Stomach (tissue), 9 donors: ENCODE results near the gene RNLS. TPM values are rescaled to one million over a fixed set of nuclear protein-coding genes. Genes with fewer than 3 reads are reported as not detected.

Experiments used
- DNase-seq, 2 donors: peaks; one replicate each; pipeline versions ENCODE4 v3.0.0 to v3.0.0-alpha.2; 2013 to 2019
- H3K27ac ChIP-seq, 5 donors: fragments of 200-600 bp in 4 of 5; sonication (generic) in 4 of 5; one replicate each; pipeline ENCODE4 v1.5.1; 2013 to 2019; ENCODE audit warnings: mild to moderate bottlenecking in 1 of 5, moderate library complexity in 1 of 5
- H3K27me3 ChIP-seq, 3 donors: fragments of 200-600 bp; sonication (generic); one replicate each; pipeline ENCODE4 v1.5.1; 2017 to 2019; ENCODE audit warnings: mixed run types in 1 of 3
- H3K36me3 ChIP-seq, 4 donors: fragments of 200-600 bp; sonication (generic); 1 replicate in 3 of 4; 2 replicates in 1 of 4; pipeline ENCODE4 v1.5.1; 2016 to 2019
- H3K4me1 ChIP-seq, 4 donors: fragments of 200-600 bp; sonication (generic); one replicate each; pipeline ENCODE4 v1.5.1; 2016 to 2019
- H3K4me3 ChIP-seq, 4 donors: fragments of 200-600 bp; sonication (generic) in 3 of 4; one replicate each; pipeline ENCODE4 v1.5.1; 2016 to 2019; ENCODE audit warnings: mild to moderate bottlenecking in 1 of 4
- H3K9me3 ChIP-seq, 4 donors: fragments of 200-600 bp; sonication (generic); one replicate each; pipeline ENCODE4 v1.5.1; 2016 to 2019
- CTCF ChIP-seq, 7 experiments: fragments of 450-650 bp in 4 of 7; fragments of 200-600 bp in 3 of 7; sonication (generic) in 3 of 7; IDR thresholded peaks; one replicate each; pipeline ENCODE4 v1.5.1; 2016 to 2019; ENCODE audit warnings: antibody characterized with exemption in 7 of 7, control low read depth in 2 of 7, mild to moderate bottlenecking in 1 of 7
- EP300 ChIP-seq: sonication (generic); formaldehyde crosslinking; IDR thresholded peaks from one replicate; pipeline ENCODE4 v1.6.1; 2017; ENCODE audit warnings: antibody characterized with exemption
- POLR2A ChIP-seq, 4 donors: fragments of 450-650 bp; IDR thresholded peaks; one replicate each; pipeline ENCODE4 v1.6.1; 2016; ENCODE audit warnings: antibody characterized with exemption in 4 of 4, control low read depth in 2 of 4, mild to moderate bottlenecking in 1 of 4, moderate library complexity in 1 of 4
- POLR2AphosphoS5 ChIP-seq, 3 donors: sonication (generic); formaldehyde crosslinking; IDR thresholded peaks; one replicate each; pipeline ENCODE4 v1.6.1; 2016; ENCODE audit warnings: antibody characterized with exemption in 3 of 3
- WGBS, 5 donors: extraction: QIAGEN DNeasy Blood & Tissue Kit in 3 of 5; methylation state at CpG; one replicate each; pipeline versions ENCODE4 v1.1.5 to v1.1.7; 2013 to 2018; 5-methylcytosine and 5-hydroxymethylcytosine counted together
- intact Hi-C: fragments of 100-400 bp; cut with DNase I; formaldehyde crosslinking; loops from one replicate; pipeline ENCODE4 v1.15.1; 2023; ENCODE audit warnings: low total_unique reads
- polyA plus RNA-seq, 3 donors: library from polyadenylated mRNA; stranded (reverse); fragments of 200-250 nt; gene quantifications; one replicate each; pipeline ENCODE4 v1.2.3, GENCODE V29; 2013
- total RNA-seq, 5 donors: library from RNA; depleted of rRNA; stranded (reverse); fragments of >200 nt; gene quantifications; one replicate each; pipeline versions ENCODE4 v1.1.0 to v1.2.3, GENCODE V29; 2014 to 2016
- donor health status: healthy with polysubstance abuse.
- donor health status: Bipolar disorder and iron deficiency.
- donor health status: healthy.

RNLS gene
- total and polyA plus RNA-seq, 8 donors: 6.7 to 21.5 (median 11.6) TPM; not detected in 2

- Histone ChIP-seq H3K4me1 (peaks cover 0 to 10% (median 0%) of the 10 kb centered on the region in 4 donors), H3K27ac (no peak overlapping the region), H3K4me3 (no peak overlapping the region), H3K27me3 (no peaks in the 10 kb centered on the region), H3K36me3 (no peaks in the 10 kb centered on the region), H3K9me3 (no peaks in the 10 kb centered on the region)
- WGBS, 5 donors: 90 to 94% (median 94%) methylated on average over 3 of the region's 3 CpGs
- TF ChIP-seq POLR2AphosphoS5 (IDR thresholded peaks at IDR 0.05): no peak
- TF ChIP-seq POLR2A (IDR thresholded peaks at IDR 0.05): no peak
- no peak for TF ChIP-seq EP300
- no peak for TF ChIP-seq CTCF (IDR thresholded peaks at IDR 0.05)
- intact Hi-C loops: no loop called here
- DNase-seq: no peak
Measured at GRCh38 chr10:88466786-88467185, 116.3 kb downstream of the RNLS start.

DNA sequence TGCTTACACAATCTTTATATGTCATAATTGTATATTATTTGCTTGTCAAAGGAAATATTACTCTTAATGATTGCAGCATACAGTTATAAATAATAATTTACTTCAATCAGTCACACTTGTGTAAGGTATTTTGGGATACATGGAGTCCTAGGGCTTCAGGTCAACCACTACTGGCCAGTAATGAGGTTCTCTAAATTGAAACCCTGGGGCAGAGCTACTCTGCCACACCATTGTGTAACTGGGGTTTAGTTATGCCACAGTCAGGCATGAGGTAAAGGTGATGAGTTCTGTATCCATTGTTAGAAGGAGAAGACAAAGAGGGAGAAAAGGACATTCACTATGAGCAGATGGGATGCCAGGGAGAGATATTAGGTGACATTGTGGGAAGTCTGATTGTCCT lies 117.4 kb downstream of the RNLS start:
- peaks cover 0 to 10% (median 0%) of the 10 kb centered on the region in 4 donors for H3K4me1 ChIP-seq
- H3K9me3 ChIP-seq: no peaks in the 10 kb centered on the region
- H3K27me3 ChIP-seq: no peaks in the 10 kb centered on the region
- no peak overlapping the region for H3K4me3 ChIP-seq
- no peak for DNase-seq
- no peak for TF ChIP-seq POLR2AphosphoS5 (IDR thresholded peaks at IDR 0.05)
- TF ChIP-seq EP300: no peak
- no peak for TF ChIP-seq POLR2A (IDR thresholded peaks at IDR 0.05)
- TF ChIP-seq CTCF (IDR thresholded peaks at IDR 0.05): no peak
- no peaks in the 10 kb centered on the region for H3K36me3 ChIP-seq
- no peak overlapping the region for H3K27ac ChIP-seq
- intact Hi-C loops: no loop called here

DNA sequence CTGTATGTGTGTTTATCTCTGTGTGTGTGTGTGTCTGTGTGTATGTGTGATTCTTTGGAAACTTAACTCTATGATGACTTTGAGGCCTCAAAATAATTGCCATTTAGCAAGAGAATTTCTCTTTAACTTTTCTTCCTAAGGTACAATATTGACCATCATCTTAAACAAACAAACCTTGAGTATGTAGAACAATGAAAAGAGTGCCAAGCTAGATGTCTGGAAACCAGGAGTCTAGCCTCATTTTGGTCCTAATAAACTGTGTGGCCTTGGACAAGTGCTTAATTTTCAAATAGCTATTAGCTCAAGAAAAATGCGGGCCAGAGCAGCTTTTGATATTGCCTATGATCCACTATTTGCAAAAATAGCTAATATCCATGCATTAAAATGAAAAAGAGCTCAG lies 119.3 kb downstream of the RNLS start:
- TF ChIP-seq POLR2A (IDR thresholded peaks at IDR 0.05) (no peak), CTCF (IDR thresholded peaks at IDR 0.05) (no peak), EP300 (no peak), POLR2AphosphoS5 (IDR thresholded peaks at IDR 0.05) (no peak)
- H3K36me3 ChIP-seq: no peaks in the 10 kb centered on the region
- WGBS, 5 donors: 86 to 98% (median 93%) methylated on average over 1 of the region's 1 CpG
- no peaks in the 10 kb centered on the region for H3K9me3 ChIP-seq
- no peak overlapping the region for H3K27ac ChIP-seq
- H3K27me3 ChIP-seq: no peaks in the 10 kb centered on the region
- no peak for DNase-seq
- H3K4me1 ChIP-seq: peaks cover 0 to 10% (median 0%) of the 10 kb centered on the region in 4 donors
- intact Hi-C loops: no loop called here
- H3K4me3 ChIP-seq: no peak overlapping the region

DNA sequence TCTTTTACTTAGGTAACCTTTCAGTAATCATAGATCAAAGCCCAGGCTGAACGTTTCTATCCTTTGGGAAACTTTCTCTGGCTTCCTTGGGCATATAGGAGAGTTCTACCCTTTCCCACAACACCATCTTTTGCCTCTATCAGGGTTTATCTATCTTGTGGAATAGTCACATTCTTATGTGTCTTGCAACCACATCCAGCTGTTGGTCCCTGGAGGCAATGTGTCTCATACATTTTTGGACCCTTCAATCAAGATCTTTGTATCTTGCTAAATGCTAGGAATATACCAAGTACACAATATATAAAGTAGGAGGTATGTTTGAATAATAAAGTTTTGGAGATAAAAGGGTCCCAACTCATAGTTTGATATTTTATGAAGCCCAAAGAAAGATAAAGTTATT lies 121.7 kb downstream of the RNLS start:
- TF ChIP-seq CTCF (IDR thresholded peaks at IDR 0.05): no peak
- TF ChIP-seq POLR2AphosphoS5 (IDR thresholded peaks at IDR 0.05): no peak
- TF ChIP-seq POLR2A (IDR thresholded peaks at IDR 0.05): no peak
- no peak for TF ChIP-seq EP300
- H3K27me3 ChIP-seq: no peaks in the 10 kb centered on the region
- peaks cover 0 to 10% (median 0%) of the 10 kb centered on the region in 4 donors for H3K4me1 ChIP-seq
- no peak for DNase-seq
- 60 to 80% (median 76%) methylated on average over 1 of the region's 1 CpG for WGBS, 5 donors
- no peaks in the 10 kb centered on the region for H3K36me3 ChIP-seq
- H3K4me3 ChIP-seq: no peak overlapping the region
- no peak overlapping the region for H3K27ac ChIP-seq
- intact Hi-C loops: no loop called here
- no peaks in the 10 kb centered on the region for H3K9me3 ChIP-seq
